Measurements from ENCODE around the gene BABAM2. TPM values are rescaled to one million over a fixed set of nuclear protein-coding genes. Genes with fewer than 3 reads are reported as not detected.

BABAM2 gene
- polyA plus RNA-seq, 3 donors = 33.2 to 52.8 (median 49.3) TPM

DNA sequence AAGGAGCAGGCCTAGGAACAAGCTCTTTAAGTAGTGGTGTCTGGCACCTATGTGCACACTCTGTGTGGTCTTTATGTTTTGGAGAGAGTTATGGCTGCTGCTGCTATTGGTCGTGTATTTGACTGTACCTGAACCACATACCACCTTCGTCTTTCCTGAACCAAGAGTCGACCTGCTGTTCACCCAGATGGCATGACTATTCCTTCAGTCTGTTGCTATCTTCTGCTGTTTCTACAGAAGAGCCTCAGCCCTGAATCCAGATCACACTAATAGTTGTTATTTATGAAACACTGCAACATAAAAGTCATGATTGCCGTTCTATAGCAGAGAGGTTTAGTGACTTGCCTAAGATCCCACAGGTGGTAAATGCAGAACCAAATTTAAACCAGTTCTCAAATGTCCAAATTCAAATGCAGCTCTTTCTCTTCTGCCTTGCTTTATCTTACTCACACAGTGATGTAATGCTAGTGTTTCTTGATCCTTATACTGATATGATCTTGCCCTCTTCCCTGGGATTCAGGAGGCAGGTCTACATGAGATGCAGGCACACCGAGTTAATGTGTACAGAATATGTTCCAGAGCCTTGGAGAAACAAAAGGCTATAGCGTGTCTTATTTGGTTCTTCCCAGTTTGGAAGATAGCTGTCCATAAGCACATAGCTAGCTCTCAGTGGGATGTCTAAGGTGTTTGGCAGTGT, 380.1 kb downstream of the BABAM2 start:
- H3K9me3 ChIP-seq (replicated peaks in 1 of 2; ENCODE audit: control insufficient read depth in 1 of 2, insufficient read depth in 1 of 2, low read length in 2 of 2) = no peaks in the 10 kb centered on the region
- no peaks in the 10 kb centered on the region for H3K79me2 ChIP-seq (ENCODE audit: insufficient read depth, low read length)
- H3K4me1 ChIP-seq (ENCODE audit: control insufficient read depth in 1 of 2, insufficient read depth in 2 of 2, low read length in 2 of 2) = peaks cover 18 to 23% of the 10 kb centered on the region in 2 donors
- H3K4me2 ChIP-seq (replicated peaks; ENCODE audit: extremely low read depth, low read length, poor library complexity, severe bottlenecking) = no peak overlapping the region
- H2AFZ ChIP-seq (ENCODE audit: insufficient read depth, low read depth, low read length, poor library complexity, severe bottlenecking) = no peak overlapping the region
- intact Hi-C loops (cut with micrococcal nuclease) = loop anchor here (10.0 kb wide), 2 partner anchors 64 to 124 kb away; partner anchors contain the start of gene FOSL2 (in 1 of the 2)
- DNase-seq = no peak
- peaks cover 33 to 41% of the 10 kb centered on the region in 2 donors for H3K36me3 Mint-ChIP-seq
- H3K4me1 Mint-ChIP-seq = peaks cover 36% of the 10 kb centered on the region
- no peak overlapping the region for H3K27ac ChIP-seq (ENCODE audit: low read depth in 1 of 2, low read length in 2 of 2)
- peaks cover 0 to 4% of the 10 kb centered on the region in 2 donors for H3K36me3 ChIP-seq (replicated peaks in 1 of 2; ENCODE audit: control insufficient read depth in 1 of 2, insufficient read depth in 2 of 2, low read length in 2 of 2)
- 100% methylated on average over 2 of the region's 6 CpGs for WGBS (ENCODE audit: insufficient coverage)
- no peak overlapping the region for H3K4me3 ChIP-seq (replicated peaks in 1 of 3; ENCODE audit: low read depth in 2 of 3, low read length in 3 of 3)
- no peaks in the 10 kb centered on the region for H3K27me3 Mint-ChIP-seq (ENCODE audit: low read depth in 3 of 3)
- no peaks in the 10 kb centered on the region for H4K20me1 ChIP-seq (ENCODE audit: insufficient read depth, low read length)
- no peak overlapping the region for H3K27ac Mint-ChIP-seq
- H3K4me3 Mint-ChIP-seq = no peak overlapping the region
- TF ChIP-seq, protein P1, sequence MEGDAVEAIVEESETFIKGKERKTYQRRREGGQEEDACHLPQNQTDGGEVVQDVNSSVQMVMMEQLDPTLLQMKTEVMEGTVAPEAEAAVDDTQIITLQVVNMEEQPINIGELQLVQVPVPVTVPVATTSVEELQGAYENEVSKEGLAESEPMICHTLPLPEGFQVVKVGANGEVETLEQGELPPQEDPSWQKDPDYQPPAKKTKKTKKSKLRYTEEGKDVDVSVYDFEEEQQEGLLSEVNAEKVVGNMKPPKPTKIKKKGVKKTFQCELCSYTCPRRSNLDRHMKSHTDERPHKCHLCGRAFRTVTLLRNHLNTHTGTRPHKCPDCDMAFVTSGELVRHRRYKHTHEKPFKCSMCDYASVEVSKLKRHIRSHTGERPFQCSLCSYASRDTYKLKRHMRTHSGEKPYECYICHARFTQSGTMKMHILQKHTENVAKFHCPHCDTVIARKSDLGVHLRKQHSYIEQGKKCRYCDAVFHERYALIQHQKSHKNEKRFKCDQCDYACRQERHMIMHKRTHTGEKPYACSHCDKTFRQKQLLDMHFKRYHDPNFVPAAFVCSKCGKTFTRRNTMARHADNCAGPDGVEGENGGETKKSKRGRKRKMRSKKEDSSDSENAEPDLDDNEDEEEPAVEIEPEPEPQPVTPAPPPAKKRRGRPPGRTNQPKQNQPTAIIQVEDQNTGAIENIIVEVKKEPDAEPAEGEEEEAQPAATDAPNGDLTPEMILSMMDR (IDR thresholded peaks at IDR 0.05) = no peak
- no peaks in the 10 kb centered on the region for H3K27me3 ChIP-seq (ENCODE audit: control insufficient read depth in 2 of 2, insufficient read depth in 2 of 2, low read length in 2 of 2)
- no peak overlapping the region for H3K9ac ChIP-seq (ENCODE audit: insufficient read depth, low read length, poor library complexity, severe bottlenecking)
- no peaks in the 10 kb centered on the region for H3K9me3 Mint-ChIP-seq

DNA sequence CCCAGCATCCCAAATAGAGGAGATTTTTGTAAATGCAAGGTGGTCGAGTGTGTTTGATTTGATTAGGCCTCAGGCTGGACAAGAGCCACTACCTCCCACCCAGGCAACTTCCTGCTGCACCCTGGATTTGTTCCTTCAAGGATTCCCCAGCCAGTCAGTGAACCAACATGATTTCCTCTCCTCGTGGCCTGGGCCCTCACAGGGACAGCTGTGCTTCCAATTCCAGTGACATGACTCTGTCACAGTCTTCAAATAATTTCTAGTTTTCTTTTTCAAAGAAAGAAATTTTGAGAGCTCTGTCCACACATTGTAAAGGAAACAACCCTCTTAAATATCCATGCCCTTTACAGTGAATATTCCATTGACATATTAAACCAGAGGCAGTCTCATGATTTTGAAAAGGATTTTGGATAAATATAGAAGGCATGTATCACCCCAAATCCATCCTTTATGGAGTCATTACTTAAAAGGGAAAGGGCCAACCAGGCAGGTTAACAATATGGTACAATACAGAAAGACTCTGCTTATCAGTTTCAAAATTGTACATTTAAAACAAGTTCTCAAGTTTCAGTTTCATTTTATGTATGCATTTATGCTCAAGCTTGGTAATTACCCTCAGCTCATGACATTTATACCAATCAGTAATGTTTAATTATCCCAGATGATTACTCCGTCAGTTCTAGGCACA, 380.8 kb downstream of the BABAM2 start:
- Histone ChIP-seq H2AFZ (ENCODE audit: insufficient read depth, low read depth, low read length, poor library complexity, severe bottlenecking) (no peak overlapping the region), H3K9me3 (replicated peaks in 1 of 2; ENCODE audit: control insufficient read depth in 1 of 2, insufficient read depth in 1 of 2, low read length in 2 of 2) (no peaks in the 10 kb centered on the region), H3K4me3 (replicated peaks in 1 of 3; ENCODE audit: low read depth in 2 of 3, low read length in 3 of 3) (no peak overlapping the region), H3K79me2 (ENCODE audit: insufficient read depth, low read length) (no peaks in the 10 kb centered on the region), H3K36me3 (replicated peaks in 1 of 2; ENCODE audit: control insufficient read depth in 1 of 2, insufficient read depth in 2 of 2, low read length in 2 of 2) (peaks cover 0 to 4% of the 10 kb centered on the region in 2 donors), H3K4me2 (replicated peaks; ENCODE audit: extremely low read depth, low read length, poor library complexity, severe bottlenecking) (no peak overlapping the region), H3K27ac (ENCODE audit: low read depth in 1 of 2, low read length in 2 of 2) (no peak overlapping the region), H4K20me1 (ENCODE audit: insufficient read depth, low read length) (no peaks in the 10 kb centered on the region), H3K27me3 (ENCODE audit: control insufficient read depth in 2 of 2, insufficient read depth in 2 of 2, low read length in 2 of 2) (no peaks in the 10 kb centered on the region), H3K9ac (ENCODE audit: insufficient read depth, low read length, poor library complexity, severe bottlenecking) (no peak overlapping the region), H3K4me1 (ENCODE audit: control insufficient read depth in 1 of 2, insufficient read depth in 2 of 2, low read length in 2 of 2) (peaks cover 19 to 26% of the 10 kb centered on the region in 2 donors)
- no peak for DNase-seq
- H3K9me3 Mint-ChIP-seq = no peaks in the 10 kb centered on the region
- TF ChIP-seq, protein P1 (IDR thresholded peaks at IDR 0.05) = no peak
- intact Hi-C loops (cut with micrococcal nuclease) = loop anchor here (10.0 kb wide), 2 partner anchors 63 to 123 kb away; partner anchors contain the start of gene FOSL2 (in 1 of the 2)
- peaks cover 41% of the 10 kb centered on the region for H3K4me1 Mint-ChIP-seq
- peaks cover 34 to 40% of the 10 kb centered on the region in 2 donors for H3K36me3 Mint-ChIP-seq
- WGBS (ENCODE audit: insufficient coverage) = 58% methylated on average over 2 of the region's 3 CpGs
- H3K4me3 Mint-ChIP-seq = no peak overlapping the region
- H3K27ac Mint-ChIP-seq = peak overlapping the region in 1 of 7 donors; percentile 45
- H3K27me3 Mint-ChIP-seq (ENCODE audit: low read depth in 3 of 3) = no peaks in the 10 kb centered on the region
